Parietal lobe (tissue), 1 donor: Measurements from ENCODE around the gene SLC35G6. TPM values are rescaled to one million over a fixed set of nuclear protein-coding genes. Genes with fewer than 3 reads are reported as not detected.

ENCODE experiments used
- total RNA-seq: library from RNA; depleted of rRNA; stranded (reverse); fragments of >200 nt; gene quantifications from one replicate; pipeline ENCODE4 v1.2.3, GENCODE V29; 2014

The SLC35G6 gene
- total RNA-seq: not detected

GRCh38 chr17:7481275-7481674, at the start of gene SLC35G6:
Gene SLC35G6 (plus strand): TSS chr17:7481446. CDS start chr17:7481517, 71 bp downstream.

GRCh38 chr17:7439462-7440112, 41.7 kb upstream of the SLC35G6 start, which contains the start of gene FGF11:
Gene FGF11 (plus strand): TSS chr17:7439512. CDS start chr17:7439621, 109 bp downstream.

GRCh38 chr17:7444682-7445618, 36.3 kb upstream of the SLC35G6 start, which contains the start of gene CHRNB1:
Gene CHRNB1 (plus strand): TSS chr17:7445061. CDS start chr17:7445128, 67 bp downstream.

GRCh38 chr17:7479213-7480088, 1.8 kb upstream of the SLC35G6 start, which contains the start of gene ZBTB4:
Gene ZBTB4 (minus strand): TSS chr17:7479631. CDS start chr17:7466801, 12,830 bp downstream.

GRCh38 chr17:7484067-7484918, 3.0 kb downstream of the SLC35G6 start, which contains the start of gene POLR2A:
Gene POLR2A (plus strand): TSS chr17:7484366.

Other genes starting within 250 kb of the SLC35G6 start
- 81.4 TPM for gene DVL2, start 246.9 kb upstream of the SLC35G6 start, total RNA-seq
- 25.7 TPM for gene PHF23, start 242.0 kb upstream of the SLC35G6 start, total RNA-seq
- 103 TPM for gene GABARAP, start 239.0 kb upstream of the SLC35G6 start, total RNA-seq
- 34.1 TPM for gene CTDNEP1, start 229.7 kb upstream of the SLC35G6 start, total RNA-seq
- gene ELP5, start 229.2 kb upstream of the SLC35G6 start, total RNA-seq: 26.6 TPM
- not detected for gene CLDN7, start 219.0 kb upstream of the SLC35G6 start, total RNA-seq
- gene SLC2A4, start 199.7 kb upstream of the SLC35G6 start, total RNA-seq: not detected
- 2.5 TPM for gene YBX2, start 186.8 kb upstream of the SLC35G6 start, total RNA-seq
- gene EIF5A, start 173.8 kb upstream of the SLC35G6 start, total RNA-seq: 132 TPM
- gene GPS2, start 166.1 kb upstream of the SLC35G6 start, total RNA-seq: 59.8 TPM
- gene NEURL4, start 152.1 kb upstream of the SLC35G6 start, total RNA-seq: 61.0 TPM
- gene ACAP1, start 144.9 kb upstream of the SLC35G6 start, total RNA-seq: not detected
- 2.5 TPM for gene KCTD11, start 129.3 kb upstream of the SLC35G6 start, total RNA-seq
- gene TMEM95, start 126.3 kb upstream of the SLC35G6 start, total RNA-seq: not detected
- gene TNK1, start 100.4 kb upstream of the SLC35G6 start, total RNA-seq: 1.3 TPM
- 29.7 TPM for gene PLSCR3, start 86.9 kb upstream of the SLC35G6 start, total RNA-seq
- 42.9 TPM for gene TMEM256, start 77.3 kb upstream of the SLC35G6 start, total RNA-seq
- gene NLGN2, start 73.6 kb upstream of the SLC35G6 start, total RNA-seq: 22.8 TPM
- not detected for gene SPEM1, start 61.1 kb upstream of the SLC35G6 start, total RNA-seq
- not detected for gene SPEM2, start 55.8 kb upstream of the SLC35G6 start, total RNA-seq
- gene SPEM3, start 52.6 kb upstream of the SLC35G6 start, total RNA-seq: not detected
- gene TMEM102, start 46.0 kb upstream of the SLC35G6 start, total RNA-seq: 1.9 TPM
- 13.1 TPM for gene FGF11, start 41.9 kb upstream of the SLC35G6 start, total RNA-seq
- gene CHRNB1, start 36.4 kb upstream of the SLC35G6 start, total RNA-seq: 15.3 TPM
- 20.0 TPM for gene ZBTB4, start 1.8 kb upstream of the SLC35G6 start, total RNA-seq
- gene POLR2A, start 2.9 kb downstream of the SLC35G6 start, total RNA-seq: 106 TPM
- gene TNFSF12, start 67.6 kb downstream of the SLC35G6 start, total RNA-seq: 6.6 TPM
- 0.94 TPM for gene TNFSF13, start 77.3 kb downstream of the SLC35G6 start, total RNA-seq
- gene SENP3, start 80.5 kb downstream of the SLC35G6 start, total RNA-seq: 67.6 TPM
- gene CD68, start 98.2 kb downstream of the SLC35G6 start, total RNA-seq: 1.6 TPM
- 36.6 TPM for gene MPDU1, start 102.4 kb downstream of the SLC35G6 start, total RNA-seq
- gene SOX15, start 108.6 kb downstream of the SLC35G6 start, total RNA-seq: 1.6 TPM
- 52.9 TPM for gene FXR2, start 133.5 kb downstream of the SLC35G6 start, total RNA-seq
- 32.2 TPM for gene SAT2, start 146.4 kb downstream of the SLC35G6 start, total RNA-seq
- not detected for gene SHBG, start 148.7 kb downstream of the SLC35G6 start, total RNA-seq
- 16.6 TPM for gene ATP1B2, start 169.5 kb downstream of the SLC35G6 start, total RNA-seq
- gene TP53, start 206.0 kb downstream of the SLC35G6 start, total RNA-seq: 15.3 TPM
- gene WRAP53, start 207.0 kb downstream of the SLC35G6 start, total RNA-seq: 11.6 TPM
- 19.7 TPM for gene EFNB3, start 223.8 kb downstream of the SLC35G6 start, total RNA-seq
- 2.2 TPM for gene DNAH2, start 236.3 kb downstream of the SLC35G6 start, total RNA-seq